ENCODE measurements around the gene AGFG1. TPM values are rescaled to one million over a fixed set of nuclear protein-coding genes. Genes with fewer than 3 reads are reported as not detected.

Gene AGFG1
- total RNA-seq, 4 donors from 2014 or later = 41.0 to 60.3 (median 55.0) TPM

- Histone ChIP-seq H3K27me3 (no peaks in the 10 kb centered on the region), H3K36me3 (peaks cover 4% of the 10 kb centered on the region), H3K9me3 (no peaks in the 10 kb centered on the region), H3K27ac (no peak overlapping the region), H3K4me3 (no peak overlapping the region), H3K4me1 (no peaks in the 10 kb centered on the region)
- no peak for TF ChIP-seq POLR2AphosphoS5 (IDR thresholded peaks at IDR 0.05)
- TF ChIP-seq POLR2A (IDR thresholded peaks at IDR 0.05) = no peak
- no peak for TF ChIP-seq EP300 (IDR thresholded peaks at IDR 0.05)
- TF ChIP-seq CTCF (IDR thresholded peaks at IDR 0.05) = no peak
- DNase-seq (ENCODE audit: low spot score in 2 of 2) = no peak
- WGBS = 98% methylated on average over 2 of the region's 2 CpGs
Observed at GRCh38 chr2:227493524-227493923, 21.6 kb downstream of the AGFG1 start.

- peaks cover 4% of the 10 kb centered on the region for H3K36me3 ChIP-seq
- H3K4me3 ChIP-seq = no peak overlapping the region
- no peaks in the 10 kb centered on the region for H3K9me3 ChIP-seq
- DNase-seq (ENCODE audit: low spot score in 2 of 2) = no peak
- H3K27me3 ChIP-seq = no peaks in the 10 kb centered on the region
- no peak overlapping the region for H3K27ac ChIP-seq
- TF ChIP-seq POLR2A (IDR thresholded peaks at IDR 0.05) (no peak), EP300 (IDR thresholded peaks at IDR 0.05) (no peak), POLR2AphosphoS5 (IDR thresholded peaks at IDR 0.05) (no peak), CTCF (IDR thresholded peaks at IDR 0.05) (no peak)
- H3K4me1 ChIP-seq = no peaks in the 10 kb centered on the region
- 68% methylated on average over 2 of the region's 2 CpGs for WGBS
Observed at GRCh38 chr2:227497158-227497557, 25.2 kb downstream of the AGFG1 start.

- Histone ChIP-seq H3K27ac (no peak overlapping the region), H3K27me3 (no peaks in the 10 kb centered on the region), H3K4me3 (no peak overlapping the region), H3K9me3 (no peaks in the 10 kb centered on the region), H3K36me3 (no peaks in the 10 kb centered on the region), H3K4me1 (peaks cover 15% of the 10 kb centered on the region)
- TF ChIP-seq POLR2A (IDR thresholded peaks at IDR 0.05) (no peak), EP300 (IDR thresholded peaks at IDR 0.05) (no peak), CTCF (IDR thresholded peaks at IDR 0.05) (no peak), POLR2AphosphoS5 (IDR thresholded peaks at IDR 0.05) (no peak)
- DNase-seq (ENCODE audit: low spot score in 2 of 2) = no peak
- 85% methylated on average over 6 of the region's 6 CpGs for WGBS
Observed at GRCh38 chr2:227499627-227500300, 27.8 kb downstream of the AGFG1 start.

GRCh38 chr2:227500301-227500630, 28.3 kb downstream of the AGFG1 start:
- DNase-seq (ENCODE audit: low spot score in 2 of 2) = no peak
- no peak overlapping the region for H3K4me3 ChIP-seq
- H3K9me3 ChIP-seq = no peaks in the 10 kb centered on the region
- no peaks in the 10 kb centered on the region for H3K27me3 ChIP-seq
- 97% methylated on average over 1 of the region's 1 CpG for WGBS
- no peak for TF ChIP-seq POLR2A (IDR thresholded peaks at IDR 0.05)
- TF ChIP-seq POLR2AphosphoS5 (IDR thresholded peaks at IDR 0.05) = no peak
- no peak for TF ChIP-seq CTCF (IDR thresholded peaks at IDR 0.05)
- TF ChIP-seq EP300 (IDR thresholded peaks at IDR 0.05) = no peak
- peaks cover 16% of the 10 kb centered on the region for H3K4me1 ChIP-seq
- H3K27ac ChIP-seq = no peak overlapping the region
- H3K36me3 ChIP-seq = no peaks in the 10 kb centered on the region

- no peaks in the 10 kb centered on the region for H3K27me3 ChIP-seq
- 95% methylated on average over 5 of the region's 5 CpGs for WGBS
- DNase-seq (ENCODE audit: low spot score in 2 of 2) = no peak
- H3K4me3 ChIP-seq = no peak overlapping the region
- peak overlapping the region; percentile 20 for H3K27ac ChIP-seq
- TF ChIP-seq CTCF (IDR thresholded peaks at IDR 0.05) (no peak), POLR2AphosphoS5 (IDR thresholded peaks at IDR 0.05) (no peak), POLR2A (IDR thresholded peaks at IDR 0.05) (no peak), EP300 (IDR thresholded peaks at IDR 0.05) (no peak)
- H3K36me3 ChIP-seq = no peaks in the 10 kb centered on the region
- H3K4me1 ChIP-seq = peaks cover 33% of the 10 kb centered on the region
- H3K9me3 ChIP-seq = no peaks in the 10 kb centered on the region
Observed at GRCh38 chr2:227503433-227504406, 31.8 kb downstream of the AGFG1 start.

Measured in suprapubic skin (tissue), 4 donors.